GM23248 (cell line): ENCODE results near the gene ESAM.

ENCODE experiments used
- EZH2 ChIP-seq: fragments of 200-600 bp; sonication (generic); IDR thresholded peaks from 2 replicates; pipeline ENCODE4 v1.6.1; 2018; ENCODE audit warnings: antibody characterized with exemption, mild to moderate bottlenecking; ENCODE audit not compliant: insufficient read depth, poor library complexity, severe bottlenecking
- EZH2phosphoT487 ChIP-seq: fragments of 200-600 bp; sonication (generic); IDR thresholded peaks from 2 replicates; pipeline ENCODE4 v1.6.1; 2018; ENCODE audit warnings: antibody characterized with exemption, moderate library complexity, mild to moderate bottlenecking, low read depth; ENCODE audit not compliant: insufficient read depth

DNA sequence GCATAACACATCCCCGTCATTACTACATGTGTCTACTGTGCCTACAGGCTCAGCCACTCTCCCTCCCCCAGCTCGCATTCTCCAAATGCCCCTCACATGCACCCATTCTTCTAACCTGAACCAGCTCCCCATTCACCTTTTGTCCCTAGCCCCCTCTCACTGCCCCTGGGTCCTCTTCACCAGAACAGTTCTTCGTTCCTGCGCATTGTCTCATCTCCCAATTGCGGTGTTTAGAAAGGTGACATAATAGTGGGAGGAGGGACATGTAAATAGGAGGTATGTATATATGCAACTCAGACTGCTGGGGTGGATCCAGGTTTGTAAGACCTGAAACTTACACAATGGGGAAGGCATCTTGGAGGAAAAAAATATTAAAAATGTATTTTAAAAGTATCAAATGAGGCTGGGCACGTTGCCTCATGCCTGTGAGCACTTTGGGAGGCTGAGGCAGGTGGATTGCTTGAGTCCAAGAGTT is 5.3 kb downstream of the ESAM start:
- no peak for TF ChIP-seq EZH2
- no peak for TF ChIP-seq EZH2phosphoT487
